ENCODE results near the gene CREBBP. TPM values are rescaled to one million over a fixed set of nuclear protein-coding genes. Genes with fewer than 3 reads are reported as not detected.

The CREBBP gene
- polyA plus RNA-seq, 1 experiment: 9.8 TPM

GRCh38 chr16:3745751-3746355, 134.7 kb downstream of the CREBBP start:
- DNase-seq (ENCODE audit: low read depth, low spot score): no peak
- POLR2A ChIA-PET: no interaction called here
- no peaks in the 10 kb centered on the region for H3K9me3 ChIP-seq (ENCODE audit: control insufficient read depth, insufficient read depth, low read length)
- no peak overlapping the region for H3K4me3 ChIP-seq (ENCODE audit: low read depth, low read length)
- no peaks in the 10 kb centered on the region for H3K27me3 ChIP-seq (ENCODE audit: control insufficient read depth, insufficient read depth, low read length)
- CTCF ChIA-PET: no interaction called here
- TF ChIP-seq CTCF (IDR thresholded peaks at IDR 0.05; ENCODE audit: low read depth, low read length): no peak
- H3K27ac ChIP-seq (ENCODE audit: low read depth, low read length): no peak overlapping the region

GRCh38 chr16:3744018-3744417, 136.5 kb downstream of the CREBBP start:
- no peaks in the 10 kb centered on the region for H3K27me3 ChIP-seq (ENCODE audit: control insufficient read depth, insufficient read depth, low read length)
- DNase-seq (ENCODE audit: low read depth, low spot score): no peak
- no peak for TF ChIP-seq CTCF (IDR thresholded peaks at IDR 0.05; ENCODE audit: low read depth, low read length)
- ChIA-PET POLR2A (no interaction called here), CTCF (no interaction called here)
- no peak overlapping the region for H3K27ac ChIP-seq (ENCODE audit: low read depth, low read length)
- H3K4me3 ChIP-seq (ENCODE audit: low read depth, low read length): no peak overlapping the region
- H3K9me3 ChIP-seq (ENCODE audit: control insufficient read depth, insufficient read depth, low read length): no peaks in the 10 kb centered on the region

GRCh38 chr16:3740934-3741333, 139.6 kb downstream of the CREBBP start:
- CTCF ChIA-PET: no interaction called here
- no peak for TF ChIP-seq CTCF (IDR thresholded peaks at IDR 0.05; ENCODE audit: low read depth, low read length)
- no peaks in the 10 kb centered on the region for H3K9me3 ChIP-seq (ENCODE audit: control insufficient read depth, insufficient read depth, low read length)
- DNase-seq (ENCODE audit: low read depth, low spot score): no peak
- H3K27ac ChIP-seq (ENCODE audit: low read depth, low read length): no peak overlapping the region
- POLR2A ChIA-PET: no interaction called here
- H3K4me3 ChIP-seq (ENCODE audit: low read depth, low read length): no peak overlapping the region
- H3K27me3 ChIP-seq (ENCODE audit: control insufficient read depth, insufficient read depth, low read length): no peaks in the 10 kb centered on the region

- DNase-seq (ENCODE audit: low read depth, low spot score): no peak
- H3K27ac ChIP-seq (ENCODE audit: low read depth, low read length): no peak overlapping the region
- TF ChIP-seq CTCF (IDR thresholded peaks at IDR 0.05; ENCODE audit: low read depth, low read length): no peak
- no peaks in the 10 kb centered on the region for H3K27me3 ChIP-seq (ENCODE audit: control insufficient read depth, insufficient read depth, low read length)
- H3K9me3 ChIP-seq (ENCODE audit: control insufficient read depth, insufficient read depth, low read length): no peaks in the 10 kb centered on the region; the same call in 1 of the 2 replicates
- CTCF ChIA-PET: no interaction called here
- POLR2A ChIA-PET: interaction anchor here (0.7 kb wide), 1 partner anchor 34 kb away, joined by 3 read pairs; no protein-coding TSS in a partner anchor
- no peak overlapping the region for H3K4me3 ChIP-seq (ENCODE audit: low read depth, low read length)
Observed at GRCh38 chr16:3740186-3740585, 140.3 kb downstream of the CREBBP start.

GRCh38 chr16:3739636-3740035, 140.9 kb downstream of the CREBBP start:
- Histone ChIP-seq H3K4me3 (ENCODE audit: low read depth, low read length) (no peak overlapping the region), H3K27ac (ENCODE audit: low read depth, low read length) (no peak overlapping the region), H3K27me3 (ENCODE audit: control insufficient read depth, insufficient read depth, low read length) (no peaks in the 10 kb centered on the region), H3K9me3 (ENCODE audit: control insufficient read depth, insufficient read depth, low read length) (peaks cover 3% of the 10 kb centered on the region; the same call in 1 of the 2 replicates)
- CTCF ChIA-PET: interaction anchor here (0.6 kb wide), 1 partner anchor 192 kb away, joined by 3 read pairs; no protein-coding TSS in a partner anchor
- TF ChIP-seq CTCF (IDR thresholded peaks at IDR 0.05; ENCODE audit: low read depth, low read length): no peak
- DNase-seq (ENCODE audit: low read depth, low spot score): no peak
- POLR2A ChIA-PET: interaction anchor here (0.7 kb wide), 1 partner anchor 34 kb away, joined by 3 read pairs; no protein-coding TSS in a partner anchor
